Measurements from ENCODE around the gene KRTAP9-1. TPM values are rescaled to one million over a fixed set of nuclear protein-coding genes. Genes with fewer than 3 reads are reported as not detected.
"Not testable (repeated sequence)": the region's sequence is repeated elsewhere in the genome, so short reads cannot be mapped to it uniquely, and the experiment has no call there.

Gene KRTAP9-1
- total and polyA plus RNA-seq, 2 experiments from 2014 or later, result not detected

GRCh38 chr17:41232399-41233105, 42.9 kb downstream of the KRTAP9-1 start, which contains the start of gene KRTAP9-3:
Gene KRTAP9-3, plus strand, starts transcription at chr17:41232449. Its CDS starts 53 bp downstream, at chr17:41232502.
- not testable (repeated sequence) for H3K27ac Mint-ChIP-seq

GRCh38 chr17:41237116-41237515, 47.4 kb downstream of the KRTAP9-1 start:
- H3K36me3 Mint-ChIP-seq (ENCODE audit: low read depth); H3K27me3 Mint-ChIP-seq (ENCODE audit: insufficient read depth, low read depth, poor library complexity); H3K4me3 Mint-ChIP-seq: not testable (repeated sequence)

More at GRCh38 chr17:41232399-41233105, 42.9 kb downstream of the KRTAP9-1 start, which contains the start of gene KRTAP9-3:
- not testable (repeated sequence) for DNase-seq (ENCODE audit: low spot score); H3K4me2 ChIP-seq; H3F3A ChIP-seq (replicated peaks; ENCODE audit: low read depth); H3K79me2 ChIP-seq (replicated peaks; ENCODE audit: insufficient read depth); ATAC-seq; H3K36me3 Mint-ChIP-seq (ENCODE audit: low read depth); H2AFZ ChIP-seq; H3K27me3 ChIP-seq (ENCODE audit: insufficient read depth); H3K27me3 Mint-ChIP-seq (ENCODE audit: insufficient read depth, low read depth, poor library complexity); H3K4me3 Mint-ChIP-seq; H3K4me1 Mint-ChIP-seq; H3K9me2 ChIP-seq (ENCODE audit: insufficient read depth); H3K36me3 ChIP-seq (ENCODE audit: insufficient read depth); H3K4me1 ChIP-seq (ENCODE audit: insufficient read depth); H3K9me3 Mint-ChIP-seq; H3K4me3 ChIP-seq; H4K20me1 ChIP-seq (replicated peaks; ENCODE audit: insufficient read depth); H3K27ac ChIP-seq (ENCODE audit: low read depth)

GRCh38 chr17:41237949-41238437, 48.3 kb downstream of the KRTAP9-1 start, which contains the start of gene KRTAP9-8:
Gene KRTAP9-8, plus strand, starts transcription at chr17:41237999. Its CDS starts 53 bp downstream, at chr17:41238052.
- H3F3A ChIP-seq (replicated peaks; ENCODE audit: low read depth); H3K36me3 Mint-ChIP-seq (ENCODE audit: low read depth); H3K4me2 ChIP-seq; DNase-seq (ENCODE audit: low spot score); H4K20me1 ChIP-seq (replicated peaks; ENCODE audit: insufficient read depth); H3K27ac Mint-ChIP-seq; ATAC-seq; H3K4me1 ChIP-seq (ENCODE audit: insufficient read depth); H3K36me3 ChIP-seq (ENCODE audit: insufficient read depth); H3K4me3 ChIP-seq; H3K4me3 Mint-ChIP-seq; H3K9me2 ChIP-seq (ENCODE audit: insufficient read depth); H3K27me3 ChIP-seq (ENCODE audit: insufficient read depth); H3K27me3 Mint-ChIP-seq (ENCODE audit: insufficient read depth, low read depth, poor library complexity); H3K79me2 ChIP-seq (replicated peaks; ENCODE audit: insufficient read depth); H2AFZ ChIP-seq; H3K27ac ChIP-seq (ENCODE audit: low read depth); H3K4me1 Mint-ChIP-seq: not testable (repeated sequence)
- H3K9me3 Mint-ChIP-seq, result peaks cover 11% of the 10 kb centered on the region

More at GRCh38 chr17:41237116-41237515, 47.4 kb downstream of the KRTAP9-1 start:
- H3K36me3 ChIP-seq (ENCODE audit: insufficient read depth); H3K4me2 ChIP-seq; H3K27me3 ChIP-seq (ENCODE audit: insufficient read depth); H3F3A ChIP-seq (replicated peaks; ENCODE audit: low read depth); DNase-seq (ENCODE audit: low spot score); ATAC-seq; H3K4me1 ChIP-seq (ENCODE audit: insufficient read depth); H3K79me2 ChIP-seq (replicated peaks; ENCODE audit: insufficient read depth); H3K4me3 ChIP-seq; H2AFZ ChIP-seq; H4K20me1 ChIP-seq (replicated peaks; ENCODE audit: insufficient read depth); H3K9me2 ChIP-seq (ENCODE audit: insufficient read depth); H3K4me1 Mint-ChIP-seq; H3K27ac ChIP-seq (ENCODE audit: low read depth); H3K27ac Mint-ChIP-seq: not testable (repeated sequence)
- peaks cover 11% of the 10 kb centered on the region for H3K9me3 Mint-ChIP-seq

Small RNA genes within 50 kb of the gene (small RNA-seq; reads per million reads assigned to genes)
- gene KRTAP4-17P (ENCODE audit: low replicate concordance), result not detected

Other genes with a start within 250 kb of the KRTAP9-1 start
Only the 30 nearest of the 40 such genes appear.
- not detected in 2 replicates for gene KRTAP1-4, start 159.7 kb upstream of the KRTAP9-1 start, total RNA-seq (2014; rRNA removed; shearing (Covaris generic))
- gene KRTAP1-4, start 159.7 kb upstream of the KRTAP9-1 start, polyA plus RNA-seq (2016; fragmentation: Nextera tagmentation; extraction: Ambion mirVana), result not detected in 2 replicates
- not detected in 2 replicates for gene KRTAP1-3, start 155.0 kb upstream of the KRTAP9-1 start, total RNA-seq (2014; rRNA removed; shearing (Covaris generic))
- not detected in 2 replicates for gene KRTAP1-3, start 155.0 kb upstream of the KRTAP9-1 start, polyA plus RNA-seq (2016; fragmentation: Nextera tagmentation; extraction: Ambion mirVana)
- not detected in 2 replicates for gene KRTAP1-1, start 148.4 kb upstream of the KRTAP9-1 start, total RNA-seq (2014; rRNA removed; shearing (Covaris generic))
- gene KRTAP1-1, start 148.4 kb upstream of the KRTAP9-1 start, polyA plus RNA-seq (2016; fragmentation: Nextera tagmentation; extraction: Ambion mirVana), result not detected in 2 replicates
- gene KRTAP2-1, start 142.6 kb upstream of the KRTAP9-1 start, total RNA-seq (2014; rRNA removed; shearing (Covaris generic)), result not detected in 2 replicates
- gene KRTAP2-1, start 142.6 kb upstream of the KRTAP9-1 start, polyA plus RNA-seq (2016; fragmentation: Nextera tagmentation; extraction: Ambion mirVana), result not detected in 2 replicates
- gene KRTAP2-2, start 134.7 kb upstream of the KRTAP9-1 start, total RNA-seq (2014; rRNA removed; shearing (Covaris generic)), result not detected in 2 replicates
- gene KRTAP2-2, start 134.7 kb upstream of the KRTAP9-1 start, polyA plus RNA-seq (2016; fragmentation: Nextera tagmentation; extraction: Ambion mirVana), result not detected in 2 replicates
- not detected in 2 replicates for gene KRTAP2-3, start 129.8 kb upstream of the KRTAP9-1 start, total RNA-seq (2014; rRNA removed; shearing (Covaris generic))
- not detected in 2 replicates for gene KRTAP2-3, start 129.8 kb upstream of the KRTAP9-1 start, polyA plus RNA-seq (2016; fragmentation: Nextera tagmentation; extraction: Ambion mirVana)
- gene KRTAP2-4, start 124.0 kb upstream of the KRTAP9-1 start, total RNA-seq (2014; rRNA removed; shearing (Covaris generic)), result not detected in 2 replicates
- not detected in 2 replicates for gene KRTAP2-4, start 124.0 kb upstream of the KRTAP9-1 start, polyA plus RNA-seq (2016; fragmentation: Nextera tagmentation; extraction: Ambion mirVana)
- not detected in 2 replicates for gene KRTAP4-7, start 105.7 kb upstream of the KRTAP9-1 start, total RNA-seq (2014; rRNA removed; shearing (Covaris generic))
- gene KRTAP4-7, start 105.7 kb upstream of the KRTAP9-1 start, polyA plus RNA-seq (2016; fragmentation: Nextera tagmentation; extraction: Ambion mirVana), result not detected in 2 replicates
- gene KRTAP4-8, start 91.7 kb upstream of the KRTAP9-1 start, total RNA-seq (2014; rRNA removed; shearing (Covaris generic)), result not detected in 2 replicates
- gene KRTAP4-8, start 91.7 kb upstream of the KRTAP9-1 start, polyA plus RNA-seq (2016; fragmentation: Nextera tagmentation; extraction: Ambion mirVana), result not detected in 2 replicates
- not detected in 2 replicates for gene KRTAP4-16, start 87.7 kb upstream of the KRTAP9-1 start, total RNA-seq (2014; rRNA removed; shearing (Covaris generic))
- not detected in 2 replicates for gene KRTAP4-16, start 87.7 kb upstream of the KRTAP9-1 start, polyA plus RNA-seq (2016; fragmentation: Nextera tagmentation; extraction: Ambion mirVana)
- gene KRTAP4-9, start 84.5 kb upstream of the KRTAP9-1 start, total RNA-seq (2014; rRNA removed; shearing (Covaris generic)), result not detected in 2 replicates
- gene KRTAP4-9, start 84.5 kb upstream of the KRTAP9-1 start, polyA plus RNA-seq (2016; fragmentation: Nextera tagmentation; extraction: Ambion mirVana), result not detected in 2 replicates
- not detected in 2 replicates for gene KRTAP4-11, start 71.5 kb upstream of the KRTAP9-1 start, total RNA-seq (2014; rRNA removed; shearing (Covaris generic))
- not detected in 2 replicates for gene KRTAP4-11, start 71.5 kb upstream of the KRTAP9-1 start, polyA plus RNA-seq (2016; fragmentation: Nextera tagmentation; extraction: Ambion mirVana)
- gene KRTAP4-12, start 65.7 kb upstream of the KRTAP9-1 start, total RNA-seq (2014; rRNA removed; shearing (Covaris generic)), result not detected in 2 replicates
- not detected in 2 replicates for gene KRTAP4-12, start 65.7 kb upstream of the KRTAP9-1 start, polyA plus RNA-seq (2016; fragmentation: Nextera tagmentation; extraction: Ambion mirVana)
- gene KRTAP4-6, start 49.3 kb upstream of the KRTAP9-1 start, total RNA-seq (2014; rRNA removed; shearing (Covaris generic)), result not detected in 2 replicates
- not detected in 2 replicates for gene KRTAP4-6, start 49.3 kb upstream of the KRTAP9-1 start, polyA plus RNA-seq (2016; fragmentation: Nextera tagmentation; extraction: Ambion mirVana)
- not detected in 2 replicates for gene KRTAP4-5, start 40.1 kb upstream of the KRTAP9-1 start, total RNA-seq (2014; rRNA removed; shearing (Covaris generic))
- not detected in 2 replicates for gene KRTAP4-5, start 40.1 kb upstream of the KRTAP9-1 start, polyA plus RNA-seq (2016; fragmentation: Nextera tagmentation; extraction: Ambion mirVana)
- gene KRTAP4-4, start 29.1 kb upstream of the KRTAP9-1 start, total RNA-seq (2014; rRNA removed; shearing (Covaris generic)), result not detected in 2 replicates
- gene KRTAP4-4, start 29.1 kb upstream of the KRTAP9-1 start, polyA plus RNA-seq (2016; fragmentation: Nextera tagmentation; extraction: Ambion mirVana), result not detected in 2 replicates
- gene KRTAP4-3, start 21.7 kb upstream of the KRTAP9-1 start, total RNA-seq (2014; rRNA removed; shearing (Covaris generic)), result not detected in 2 replicates
- not detected in 2 replicates for gene KRTAP4-3, start 21.7 kb upstream of the KRTAP9-1 start, polyA plus RNA-seq (2016; fragmentation: Nextera tagmentation; extraction: Ambion mirVana)
- not detected in 2 replicates for gene KRTAP4-2, start 11.7 kb upstream of the KRTAP9-1 start, total RNA-seq (2014; rRNA removed; shearing (Covaris generic))
- gene KRTAP4-2, start 11.7 kb upstream of the KRTAP9-1 start, polyA plus RNA-seq (2016; fragmentation: Nextera tagmentation; extraction: Ambion mirVana), result not detected in 2 replicates
- gene KRTAP4-1, start 5.0 kb upstream of the KRTAP9-1 start, total RNA-seq (2014; rRNA removed; shearing (Covaris generic)), result not detected in 2 replicates
- not detected in 2 replicates for gene KRTAP4-1, start 5.0 kb upstream of the KRTAP9-1 start, polyA plus RNA-seq (2016; fragmentation: Nextera tagmentation; extraction: Ambion mirVana)
- not detected in 2 replicates for gene KRTAP9-2, start 36.8 kb downstream of the KRTAP9-1 start, total RNA-seq (2014; rRNA removed; shearing (Covaris generic))
- not detected in 2 replicates for gene KRTAP9-2, start 36.8 kb downstream of the KRTAP9-1 start, polyA plus RNA-seq (2016; fragmentation: Nextera tagmentation; extraction: Ambion mirVana)
- gene KRTAP9-3, start 42.6 kb downstream of the KRTAP9-1 start, total RNA-seq (2014; rRNA removed; shearing (Covaris generic)), result not detected in 2 replicates
- not detected in 2 replicates for gene KRTAP9-3, start 42.6 kb downstream of the KRTAP9-1 start, polyA plus RNA-seq (2016; fragmentation: Nextera tagmentation; extraction: Ambion mirVana)
- not detected in 2 replicates for gene KRTAP9-8, start 48.1 kb downstream of the KRTAP9-1 start, total RNA-seq (2014; rRNA removed; shearing (Covaris generic))
- gene KRTAP9-8, start 48.1 kb downstream of the KRTAP9-1 start, polyA plus RNA-seq (2016; fragmentation: Nextera tagmentation; extraction: Ambion mirVana), result not detected in 2 replicates
- not detected in 2 replicates for gene KRTAP9-4, start 59.8 kb downstream of the KRTAP9-1 start, total RNA-seq (2014; rRNA removed; shearing (Covaris generic))
- gene KRTAP9-4, start 59.8 kb downstream of the KRTAP9-1 start, polyA plus RNA-seq (2016; fragmentation: Nextera tagmentation; extraction: Ambion mirVana), result not detected in 2 replicates
- gene KRTAP9-9, start 65.5 kb downstream of the KRTAP9-1 start, total RNA-seq (2014; rRNA removed; shearing (Covaris generic)), result not detected in 2 replicates
- gene KRTAP9-9, start 65.5 kb downstream of the KRTAP9-1 start, polyA plus RNA-seq (2016; fragmentation: Nextera tagmentation; extraction: Ambion mirVana), result not detected in 2 replicates
- not detected in 2 replicates for gene KRTAP9-6, start 75.5 kb downstream of the KRTAP9-1 start, total RNA-seq (2014; rRNA removed; shearing (Covaris generic))
- not detected in 2 replicates for gene KRTAP9-6, start 75.5 kb downstream of the KRTAP9-1 start, polyA plus RNA-seq (2016; fragmentation: Nextera tagmentation; extraction: Ambion mirVana)
- gene KRTAP9-7, start 85.8 kb downstream of the KRTAP9-1 start, total RNA-seq (2014; rRNA removed; shearing (Covaris generic)), result not detected in 2 replicates
- not detected in 2 replicates for gene KRTAP9-7, start 85.8 kb downstream of the KRTAP9-1 start, polyA plus RNA-seq (2016; fragmentation: Nextera tagmentation; extraction: Ambion mirVana)
- gene KRTAP29-1, start 113.0 kb downstream of the KRTAP9-1 start, total RNA-seq (2014; rRNA removed; shearing (Covaris generic)), result not detected in 2 replicates
- gene KRTAP29-1, start 113.0 kb downstream of the KRTAP9-1 start, polyA plus RNA-seq (2016; fragmentation: Nextera tagmentation; extraction: Ambion mirVana), result not detected in 2 replicates
- not detected in 2 replicates for gene KRTAP16-1, start 119.4 kb downstream of the KRTAP9-1 start, total RNA-seq (2014; rRNA removed; shearing (Covaris generic))
- gene KRTAP16-1, start 119.4 kb downstream of the KRTAP9-1 start, polyA plus RNA-seq (2016; fragmentation: Nextera tagmentation; extraction: Ambion mirVana), result not detected in 2 replicates
- not detected in 2 replicates for gene KRTAP17-1, start 125.8 kb downstream of the KRTAP9-1 start, total RNA-seq (2014; rRNA removed; shearing (Covaris generic))
- gene KRTAP17-1, start 125.8 kb downstream of the KRTAP9-1 start, polyA plus RNA-seq (2016; fragmentation: Nextera tagmentation; extraction: Ambion mirVana), result not detected in 2 replicates
- gene KRT33A, start 160.9 kb downstream of the KRTAP9-1 start, total RNA-seq (2014; rRNA removed; shearing (Covaris generic)), result not detected in 2 replicates
- gene KRT33A, start 160.9 kb downstream of the KRTAP9-1 start, polyA plus RNA-seq (2016; fragmentation: Nextera tagmentation; extraction: Ambion mirVana), result not detected in 2 replicates

Data from GM23338 (cell line).